ENCODE data around the gene ITPKB.

The ITPKB gene

GRCh38 chr1:226697929-226698544 is 41.0 kb downstream of the ITPKB start:
- no peak for DNase-seq (ENCODE audit: low read depth)
- H3K4me3 ChIP-seq (ENCODE audit: low read length) = no peak overlapping the region
- no peak for TF ChIP-seq CTCF (conservative IDR thresholded peaks at IDR 0.05; ENCODE audit: low read length)

GRCh38 chr1:226697151-226697928 is 41.7 kb downstream of the ITPKB start:
- peak; percentile 34 for DNase-seq (ENCODE audit: low read depth)

GRCh38 chr1:226696547-226696946 is 42.5 kb downstream of the ITPKB start:
- no peak for DNase-seq (ENCODE audit: low read depth)
- no peak overlapping the region for H3K4me3 ChIP-seq (ENCODE audit: low read length)
- TF ChIP-seq CTCF (conservative IDR thresholded peaks at IDR 0.05; ENCODE audit: low read length) = no peak

More at GRCh38 chr1:226697151-226697928, 41.7 kb downstream of the ITPKB start:
- no peak for TF ChIP-seq CTCF (conservative IDR thresholded peaks at IDR 0.05; ENCODE audit: low read length)
- no peak overlapping the region for H3K4me3 ChIP-seq (ENCODE audit: low read length)

GRCh38 chr1:226695335-226695900 is 43.7 kb downstream of the ITPKB start:
- no peak for TF ChIP-seq CTCF (conservative IDR thresholded peaks at IDR 0.05; ENCODE audit: low read length)
- no peak for DNase-seq (ENCODE audit: low read depth)
- no peak overlapping the region for H3K4me3 ChIP-seq (ENCODE audit: low read length)

- no peak for TF ChIP-seq CTCF (conservative IDR thresholded peaks at IDR 0.05; ENCODE audit: low read length)
- DNase-seq (ENCODE audit: low read depth) = no peak
Observed at GRCh38 chr1:226692823-226693222, 46.3 kb downstream of the ITPKB start.

GRCh38 chr1:226692051-226692792 is 46.9 kb downstream of the ITPKB start:
- H3K4me3 ChIP-seq (ENCODE audit: low read length) = no peak overlapping the region
- TF ChIP-seq CTCF (conservative IDR thresholded peaks at IDR 0.05; ENCODE audit: low read length) = no peak
- DNase-seq (ENCODE audit: low read depth) = no peak

More at GRCh38 chr1:226692823-226693222, 46.3 kb downstream of the ITPKB start:
- H3K4me3 ChIP-seq (ENCODE audit: low read length) = no peak overlapping the region
